ENCODE data around the gene SLC9A9.

DNA sequence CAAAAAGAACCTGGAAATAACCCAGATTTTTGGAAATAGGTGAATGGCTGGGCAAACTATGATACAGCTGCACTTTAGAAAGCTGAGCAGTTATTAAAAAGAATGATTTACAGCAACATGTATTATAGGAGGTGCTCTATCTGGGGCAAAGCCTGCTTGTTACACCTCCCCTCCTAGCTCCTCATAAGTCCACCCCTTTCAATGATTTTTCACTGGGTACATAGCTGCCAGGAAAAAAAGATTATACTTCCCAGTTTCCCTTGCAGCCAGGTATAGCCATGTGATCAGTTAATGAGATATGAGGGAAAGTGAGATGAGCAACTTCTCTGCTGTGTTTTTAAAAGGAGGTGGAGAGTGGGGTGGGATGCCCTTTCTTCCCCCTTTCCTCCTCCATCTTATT, 631.0 kb downstream of the SLC9A9 start:
- TF ChIP-seq POLR2A (IDR thresholded peaks at IDR 0.05): no peak
- no peak for TF ChIP-seq CTCF (IDR thresholded peaks at IDR 0.05)

All from prostate gland (tissue), 2 donors.